ENCODE data around the gene YEATS4. TPM values are rescaled to one million over a fixed set of nuclear protein-coding genes. Genes with fewer than 3 reads are reported as not detected.

YEATS4 gene
- total RNA-seq, 1 donor from 2014 or later, result 27.3 TPM

- TF ChIP-seq, protein P1, sequence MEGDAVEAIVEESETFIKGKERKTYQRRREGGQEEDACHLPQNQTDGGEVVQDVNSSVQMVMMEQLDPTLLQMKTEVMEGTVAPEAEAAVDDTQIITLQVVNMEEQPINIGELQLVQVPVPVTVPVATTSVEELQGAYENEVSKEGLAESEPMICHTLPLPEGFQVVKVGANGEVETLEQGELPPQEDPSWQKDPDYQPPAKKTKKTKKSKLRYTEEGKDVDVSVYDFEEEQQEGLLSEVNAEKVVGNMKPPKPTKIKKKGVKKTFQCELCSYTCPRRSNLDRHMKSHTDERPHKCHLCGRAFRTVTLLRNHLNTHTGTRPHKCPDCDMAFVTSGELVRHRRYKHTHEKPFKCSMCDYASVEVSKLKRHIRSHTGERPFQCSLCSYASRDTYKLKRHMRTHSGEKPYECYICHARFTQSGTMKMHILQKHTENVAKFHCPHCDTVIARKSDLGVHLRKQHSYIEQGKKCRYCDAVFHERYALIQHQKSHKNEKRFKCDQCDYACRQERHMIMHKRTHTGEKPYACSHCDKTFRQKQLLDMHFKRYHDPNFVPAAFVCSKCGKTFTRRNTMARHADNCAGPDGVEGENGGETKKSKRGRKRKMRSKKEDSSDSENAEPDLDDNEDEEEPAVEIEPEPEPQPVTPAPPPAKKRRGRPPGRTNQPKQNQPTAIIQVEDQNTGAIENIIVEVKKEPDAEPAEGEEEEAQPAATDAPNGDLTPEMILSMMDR (IDR thresholded peaks at IDR 0.05; ENCODE audit: partially characterized antibody, unreplicated experiment), result no peak
- peaks cover 11% of the 10 kb centered on the region for H3K36me3 Mint-ChIP-seq (ENCODE audit: unreplicated experiment)
- DNase-seq, result no peak
- H3K27me3 Mint-ChIP-seq (ENCODE audit: unreplicated experiment), result no peaks in the 10 kb centered on the region
- no peaks in the 10 kb centered on the region for H3K4me1 Mint-ChIP-seq (ENCODE audit: low read depth, unreplicated experiment)
- H3K4me3 Mint-ChIP-seq (ENCODE audit: unreplicated experiment), result no peak overlapping the region
- no peak overlapping the region for H3K27ac Mint-ChIP-seq (ENCODE audit: unreplicated experiment)
- H3K9me3 Mint-ChIP-seq (ENCODE audit: unreplicated experiment), result peaks cover 2% of the 10 kb centered on the region
These were observed 38.4 kb downstream of the YEATS4 start for GRCh38 chr12:69397978-69398377.

GRCh38 chr12:69401940-69402339, 42.4 kb downstream of the YEATS4 start:
- Mint-ChIP-seq H3K27ac (ENCODE audit: unreplicated experiment) (no peak overlapping the region), H3K4me3 (ENCODE audit: unreplicated experiment) (no peak overlapping the region), H3K27me3 (ENCODE audit: unreplicated experiment) (no peaks in the 10 kb centered on the region), H3K9me3 (ENCODE audit: unreplicated experiment) (peaks cover 2% of the 10 kb centered on the region), H3K36me3 (ENCODE audit: unreplicated experiment) (peaks cover 6% of the 10 kb centered on the region), H3K4me1 (ENCODE audit: low read depth, unreplicated experiment) (no peaks in the 10 kb centered on the region)
- TF ChIP-seq, protein P1 (IDR thresholded peaks at IDR 0.05; ENCODE audit: partially characterized antibody, unreplicated experiment), result no peak
- DNase-seq, result no peak

DNA sequence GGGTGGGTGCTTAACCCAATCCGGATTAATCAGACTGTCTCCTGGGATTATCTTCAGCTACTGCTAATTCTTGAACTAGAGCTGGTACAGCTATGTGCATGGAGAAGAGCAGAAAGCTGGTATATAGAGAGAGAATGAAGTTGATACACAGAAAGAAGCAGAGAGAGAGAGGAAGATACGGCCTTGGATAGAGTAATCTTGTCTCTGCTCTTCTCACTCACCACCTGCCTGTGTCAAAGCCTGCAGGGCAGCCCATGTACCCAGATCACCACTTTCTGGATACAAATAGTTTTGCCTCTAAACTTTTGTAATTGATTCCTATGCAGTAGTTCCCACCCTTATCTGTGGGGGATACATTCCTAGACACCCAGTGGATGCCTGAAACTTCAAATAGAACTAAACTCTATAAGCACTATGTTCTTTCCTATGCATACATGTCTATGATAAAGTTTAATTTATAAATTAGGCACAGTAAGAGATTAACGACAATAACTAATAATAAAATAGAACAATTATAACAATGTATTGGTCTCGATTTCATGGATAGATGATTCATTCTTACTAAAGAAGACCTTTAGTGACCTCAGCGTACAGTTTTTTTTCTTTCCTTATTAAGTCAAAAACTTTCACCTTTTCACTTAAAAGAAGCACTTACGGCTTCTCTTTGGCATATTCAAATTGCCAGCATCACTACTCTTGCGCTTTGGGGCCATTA, 45.5 kb downstream of the YEATS4 start:
- Mint-ChIP-seq H3K27ac (ENCODE audit: unreplicated experiment) (no peak overlapping the region), H3K36me3 (ENCODE audit: unreplicated experiment) (no peaks in the 10 kb centered on the region), H3K4me3 (ENCODE audit: unreplicated experiment) (no peak overlapping the region), H3K9me3 (ENCODE audit: unreplicated experiment) (no peaks in the 10 kb centered on the region), H3K4me1 (ENCODE audit: low read depth, unreplicated experiment) (no peaks in the 10 kb centered on the region), H3K27me3 (ENCODE audit: unreplicated experiment) (no peaks in the 10 kb centered on the region)
- TF ChIP-seq, protein P1 (IDR thresholded peaks at IDR 0.05; ENCODE audit: partially characterized antibody, unreplicated experiment), result no peak
- no peak for DNase-seq

DNA sequence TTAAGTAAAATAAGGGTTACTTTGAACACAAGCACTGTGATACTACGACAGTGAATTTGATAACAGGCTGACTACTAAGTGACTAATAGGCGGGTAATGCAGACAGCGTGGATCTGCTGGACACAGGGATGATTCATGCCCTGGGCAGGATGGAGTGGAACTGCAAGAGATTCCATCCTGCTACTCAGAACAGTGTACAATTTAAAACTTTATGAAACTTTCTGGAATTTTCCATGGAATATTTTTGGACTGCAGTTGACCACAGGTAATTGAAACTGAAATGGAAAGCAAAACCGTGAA, 46.0 kb downstream of the YEATS4 start:
- TF ChIP-seq, protein P1 (IDR thresholded peaks at IDR 0.05; ENCODE audit: partially characterized antibody, unreplicated experiment), result no peak
- Mint-ChIP-seq H3K27me3 (ENCODE audit: unreplicated experiment) (no peaks in the 10 kb centered on the region), H3K36me3 (ENCODE audit: unreplicated experiment) (no peaks in the 10 kb centered on the region), H3K9me3 (ENCODE audit: unreplicated experiment) (no peaks in the 10 kb centered on the region), H3K4me1 (ENCODE audit: low read depth, unreplicated experiment) (no peaks in the 10 kb centered on the region), H3K4me3 (ENCODE audit: unreplicated experiment) (no peak overlapping the region), H3K27ac (ENCODE audit: unreplicated experiment) (no peak overlapping the region)
- no peak for DNase-seq

- no peak for DNase-seq
- TF ChIP-seq, protein P1 (IDR thresholded peaks at IDR 0.05; ENCODE audit: partially characterized antibody, unreplicated experiment), result no peak
- Mint-ChIP-seq H3K4me1 (ENCODE audit: low read depth, unreplicated experiment) (no peaks in the 10 kb centered on the region), H3K4me3 (ENCODE audit: unreplicated experiment) (no peak overlapping the region), H3K27me3 (ENCODE audit: unreplicated experiment) (no peaks in the 10 kb centered on the region), H3K27ac (ENCODE audit: unreplicated experiment) (no peak overlapping the region), H3K9me3 (ENCODE audit: unreplicated experiment) (no peaks in the 10 kb centered on the region), H3K36me3 (ENCODE audit: unreplicated experiment) (no peaks in the 10 kb centered on the region)
These were observed 46.7 kb downstream of the YEATS4 start for GRCh38 chr12:69406217-69406616.
